IPS-20b (cell line): Measurements from ENCODE around the gene GLUD1.
"Not testable (repeated sequence)": the region's sequence is repeated elsewhere in the genome, so short reads cannot be mapped to it uniquely, and the experiment has no call there.

ENCODE experiments used
- H3K27ac ChIP-seq: one replicate; pipeline ENCODE4 v1.5.1; 2013; ENCODE audit warnings: low read length
- H3K27me3 ChIP-seq: 2 replicates; pipeline ENCODE4 v1.6.1; 2013; ENCODE audit warnings: mild to moderate bottlenecking, low read length, inconsistent platforms; ENCODE audit not compliant: insufficient read depth
- H3K36me3 ChIP-seq: 2 replicates; pipeline ENCODE4 v1.6.1; 2013; ENCODE audit warnings: low read depth, mild to moderate bottlenecking, inconsistent platforms, low read length, moderate library complexity; ENCODE audit not compliant: insufficient read depth
- H3K4me1 ChIP-seq: 2 replicates; pipeline ENCODE4 v1.6.1; 2013; ENCODE audit warnings: mild to moderate bottlenecking, control low read depth, inconsistent platforms, low read length, moderate library complexity; ENCODE audit not compliant: insufficient read depth
- H3K4me3 ChIP-seq: 2 replicates; pipeline ENCODE4 v1.5.1; 2013; ENCODE audit warnings: mild to moderate bottlenecking, low read length, inconsistent platforms
- H3K9ac ChIP-seq: 2 replicates; pipeline ENCODE4 v1.6.1; 2013; ENCODE audit warnings: low read depth, mild to moderate bottlenecking, inconsistent platforms, low read length, moderate library complexity
- H3K9me3 ChIP-seq: 2 replicates; pipeline ENCODE4 v1.6.1; 2013; ENCODE audit warnings: mild to moderate bottlenecking, low read depth, low read length, inconsistent platforms; ENCODE audit not compliant: insufficient read depth

Gene GLUD1

DNA sequence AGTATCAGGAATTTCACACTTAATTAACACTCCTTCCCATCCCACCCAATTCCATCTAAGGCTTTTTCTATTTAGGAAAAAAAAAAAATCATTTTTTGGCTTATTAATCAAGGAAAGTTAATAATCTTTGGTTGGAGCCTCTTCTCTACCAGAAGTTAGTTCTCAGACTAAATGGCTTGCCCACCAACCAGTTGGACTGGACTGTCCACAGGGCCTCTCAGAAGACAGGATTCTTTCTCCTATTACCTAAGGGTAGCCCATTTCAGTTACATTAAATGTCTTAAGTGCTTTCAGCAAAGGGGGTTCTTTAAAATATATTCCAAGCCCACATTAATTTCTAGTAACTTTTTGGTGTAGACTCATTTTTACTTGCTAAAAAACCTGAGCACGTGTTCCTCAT lies 35.2 kb downstream of the GLUD1 start:
- no peak overlapping the region for H3K9ac ChIP-seq
- no peak overlapping the region for H3K4me3 ChIP-seq
- H3K27me3 ChIP-seq = no peaks in the 10 kb centered on the region
- peaks cover 85% of the 10 kb centered on the region for H3K36me3 ChIP-seq
- no peaks in the 10 kb centered on the region for H3K9me3 ChIP-seq
- no peaks in the 10 kb centered on the region for H3K4me1 ChIP-seq
- no peak overlapping the region for H3K27ac ChIP-seq

DNA sequence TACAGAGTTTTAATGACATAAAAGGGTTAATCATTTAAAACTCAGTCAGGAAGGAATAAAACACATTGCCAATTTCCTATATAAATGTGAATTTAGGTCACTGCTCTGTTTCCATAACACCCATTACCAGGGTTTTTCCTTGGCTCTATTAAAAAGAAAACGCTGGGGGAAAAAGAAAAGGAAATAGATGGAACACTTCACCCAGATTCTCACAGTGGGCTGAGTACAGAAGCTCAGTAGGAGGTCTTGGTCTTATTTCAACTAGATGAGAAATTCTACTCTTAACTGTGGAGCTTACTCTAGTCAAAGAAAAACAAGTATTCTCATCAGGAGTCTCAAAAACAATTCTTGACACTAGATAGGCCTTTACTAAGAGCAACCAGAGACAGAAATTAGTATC lies 36.5 kb downstream of the GLUD1 start:
- no peak overlapping the region for H3K4me3 ChIP-seq
- peaks cover 86% of the 10 kb centered on the region for H3K36me3 ChIP-seq
- no peaks in the 10 kb centered on the region for H3K4me1 ChIP-seq
- H3K9me3 ChIP-seq = no peaks in the 10 kb centered on the region
- H3K9ac ChIP-seq = no peak overlapping the region
- no peaks in the 10 kb centered on the region for H3K27me3 ChIP-seq
- no peak overlapping the region for H3K27ac ChIP-seq

DNA sequence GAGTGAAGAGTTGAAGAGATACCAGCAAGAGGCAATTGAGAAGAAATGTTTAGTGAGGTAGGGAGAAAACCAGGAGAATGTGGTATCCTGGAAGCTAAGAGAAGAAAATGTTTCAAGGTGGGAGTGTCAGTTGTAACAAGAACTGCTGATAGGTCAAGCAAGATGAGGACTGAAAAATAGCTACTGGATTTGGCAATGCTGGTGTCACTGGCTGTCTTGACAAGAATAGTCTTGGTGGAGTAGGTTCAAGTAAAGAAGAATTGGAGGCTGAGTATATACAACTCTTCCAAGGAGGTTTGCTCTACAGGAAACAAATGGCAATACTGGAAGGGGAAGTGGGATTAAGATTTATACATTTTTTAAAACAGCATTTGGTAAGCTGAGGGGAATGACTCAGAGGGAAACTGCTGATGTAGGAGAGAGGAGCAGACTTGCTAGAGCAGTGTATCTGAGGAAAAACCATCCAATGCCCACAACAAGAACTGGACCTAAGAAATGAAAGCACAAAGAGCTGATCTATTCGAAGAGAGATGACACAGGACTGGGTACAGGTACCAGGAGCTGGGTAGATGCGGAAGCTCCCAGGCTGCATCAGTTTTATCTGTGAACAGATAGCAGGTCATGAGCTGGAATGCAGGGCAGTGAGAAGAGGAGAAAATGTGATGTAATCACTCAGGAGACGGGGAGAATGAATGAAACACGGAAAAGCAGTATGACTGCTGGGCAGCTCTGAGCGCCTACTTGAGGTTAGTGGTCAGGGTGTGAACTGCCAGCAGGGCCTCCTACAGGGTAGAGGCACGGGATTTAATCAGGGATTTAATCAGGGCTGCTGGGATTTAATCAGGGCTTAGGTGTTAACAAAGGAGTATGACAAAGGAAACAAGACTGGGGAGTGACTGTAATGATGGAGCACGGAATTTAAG lies 40.0 kb downstream of the GLUD1 start:
- Histone ChIP-seq H3K9me3 (no peaks in the 10 kb centered on the region), H3K9ac (no peak overlapping the region), H3K27ac (no peak overlapping the region)

DNA sequence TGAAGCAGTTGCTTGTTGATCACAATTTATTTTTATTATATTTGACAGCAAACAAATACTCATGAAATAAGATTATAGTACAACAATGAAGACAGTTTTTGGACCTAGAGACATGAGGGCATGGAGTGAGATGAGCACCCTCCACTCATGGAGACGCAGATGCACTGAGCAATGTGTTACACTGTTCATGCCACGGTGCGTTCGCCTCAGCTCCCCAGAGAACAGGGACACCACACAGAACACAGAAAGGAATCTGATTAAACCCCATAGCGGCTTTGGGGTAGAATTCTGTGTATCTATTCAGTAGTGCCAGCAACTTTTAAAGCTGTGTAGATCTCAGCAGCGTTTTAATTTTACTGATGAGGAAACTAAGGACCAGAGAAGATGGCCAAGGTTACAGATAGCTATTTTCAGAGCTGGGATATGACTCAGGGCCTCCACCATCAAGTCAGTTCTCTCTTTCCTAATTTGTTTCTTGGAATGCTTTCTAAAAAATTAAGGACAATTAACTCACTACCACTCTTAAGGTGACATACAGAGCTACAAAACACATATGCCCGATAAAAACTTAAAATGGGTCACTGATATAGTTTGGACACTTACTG lies 41.0 kb downstream of the GLUD1 start:
- H3K36me3 ChIP-seq = peaks cover 83% of the 10 kb centered on the region
- H3K9me3 ChIP-seq = no peaks in the 10 kb centered on the region
- no peaks in the 10 kb centered on the region for H3K4me1 ChIP-seq
- H3K9ac ChIP-seq = no peak overlapping the region
- no peak overlapping the region for H3K4me3 ChIP-seq
- H3K27ac ChIP-seq = no peak overlapping the region
- no peaks in the 10 kb centered on the region for H3K27me3 ChIP-seq

More for the DNA sequence above, 40.0 kb downstream of the GLUD1 start:
- no peaks in the 10 kb centered on the region for H3K27me3 ChIP-seq
- H3K4me1 ChIP-seq = no peaks in the 10 kb centered on the region
- no peak overlapping the region for H3K4me3 ChIP-seq
- H3K36me3 ChIP-seq = peaks cover 91% of the 10 kb centered on the region

DNA sequence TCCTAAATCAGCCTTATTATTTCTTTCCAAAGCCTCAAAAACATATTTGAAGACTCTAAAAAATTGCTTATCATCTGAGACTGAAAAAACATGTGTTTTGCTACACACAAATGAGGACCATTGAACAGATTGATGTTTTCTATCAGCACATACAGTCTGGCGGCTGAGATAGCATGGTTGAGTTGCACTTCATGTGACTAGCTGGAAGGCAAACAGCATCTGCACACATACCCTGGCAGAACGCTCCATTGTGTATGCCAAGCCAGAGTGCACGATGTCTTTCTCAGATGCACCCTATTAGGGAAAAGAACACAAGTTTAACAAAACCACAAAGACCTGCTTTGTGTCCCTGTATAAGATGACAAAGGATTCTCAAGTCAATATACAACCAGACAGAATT lies 41.5 kb downstream of the GLUD1 start:
- no peak overlapping the region for H3K4me3 ChIP-seq
- H3K9me3 ChIP-seq = no peaks in the 10 kb centered on the region
- H3K27me3 ChIP-seq = no peaks in the 10 kb centered on the region
- H3K27ac ChIP-seq = no peak overlapping the region
- peaks cover 77% of the 10 kb centered on the region for H3K36me3 ChIP-seq
- H3K9ac ChIP-seq = no peak overlapping the region
- no peaks in the 10 kb centered on the region for H3K4me1 ChIP-seq

DNA sequence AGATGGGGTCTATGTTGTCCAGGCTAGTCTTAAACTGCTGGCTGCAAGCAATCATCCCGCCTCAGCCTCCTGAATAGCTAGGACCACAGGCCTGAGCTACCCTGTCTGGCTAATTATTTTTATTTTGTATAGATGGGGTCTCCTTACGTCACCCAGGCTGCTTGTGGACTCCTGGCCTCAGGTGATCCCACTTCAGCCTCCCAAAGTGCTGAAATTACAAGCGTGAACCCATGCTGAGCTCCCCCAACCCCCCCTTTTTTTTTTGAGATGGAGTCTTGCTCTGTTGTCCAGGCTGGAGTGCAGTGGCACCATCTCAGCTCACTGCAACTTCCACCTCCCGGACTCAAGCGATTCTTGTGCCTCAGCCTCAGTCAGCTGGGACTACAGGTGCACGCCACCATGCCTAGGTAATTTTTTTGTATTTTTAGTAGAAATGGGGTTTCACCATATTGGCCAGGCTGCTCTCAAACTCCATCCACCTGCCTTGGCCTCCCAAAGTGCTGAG lies 49.2 kb downstream of the GLUD1 start:
- Histone ChIP-seq H3K9me3 (no peaks in the 10 kb centered on the region), H3K4me3 (no peak overlapping the region), H3K4me1 (no peaks in the 10 kb centered on the region), H3K27ac (no peak overlapping the region), H3K36me3 (peaks cover 20% of the 10 kb centered on the region), H3K9ac (no peak overlapping the region), H3K27me3 (no peaks in the 10 kb centered on the region)

DNA sequence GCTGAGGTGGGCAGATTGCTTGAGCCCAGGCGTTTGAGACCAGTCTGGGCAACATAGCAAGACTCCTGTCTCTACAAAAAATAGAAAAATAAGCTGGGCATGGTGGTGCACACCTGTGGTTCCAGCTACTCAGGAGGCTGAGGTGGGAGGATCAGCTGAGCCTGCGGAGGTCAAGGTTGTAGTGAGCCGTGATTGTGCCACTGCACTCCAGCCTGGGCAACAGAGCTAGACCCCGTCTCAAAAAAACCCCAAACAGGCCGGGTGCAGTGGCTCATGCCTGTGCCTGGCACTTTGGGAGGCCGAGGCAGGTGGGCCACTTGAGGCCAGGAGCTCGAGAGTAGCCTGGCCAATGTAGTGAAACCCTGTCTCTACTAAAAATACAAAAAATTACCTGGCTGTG lies 51.1 kb downstream of the GLUD1 start:
- not testable (repeated sequence) for H3K9ac ChIP-seq, H3K9me3 ChIP-seq, H3K27ac ChIP-seq, H3K36me3 ChIP-seq, H3K4me3 ChIP-seq, H3K27me3 ChIP-seq, H3K4me1 ChIP-seq

DNA sequence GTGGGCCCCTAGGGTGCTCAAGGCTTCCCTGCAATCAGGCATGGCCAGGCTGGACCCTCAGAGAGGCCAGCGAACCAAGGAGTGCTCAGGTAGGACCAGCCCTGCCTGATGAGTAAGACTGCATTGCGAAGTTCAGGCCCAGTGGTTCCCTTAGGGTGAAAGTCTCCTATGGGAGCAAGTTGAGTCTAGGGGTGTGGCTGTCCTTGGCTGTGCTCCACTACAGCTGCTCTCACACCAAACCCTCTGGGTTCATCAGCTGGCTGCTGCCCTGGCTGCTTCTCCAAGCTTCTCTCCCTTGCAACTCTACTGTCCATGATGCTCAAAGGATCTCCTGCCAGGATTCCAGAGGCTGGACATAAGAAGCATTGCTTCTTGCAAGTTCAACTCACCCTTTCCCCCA lies 55.9 kb downstream of the GLUD1 start:
- Histone ChIP-seq H3K9ac (no peak overlapping the region), H3K36me3 (no peaks in the 10 kb centered on the region), H3K27ac (no peak overlapping the region), H3K9me3 (no peaks in the 10 kb centered on the region), H3K4me1 (no peaks in the 10 kb centered on the region), H3K4me3 (no peak overlapping the region), H3K27me3 (no peaks in the 10 kb centered on the region)

DNA sequence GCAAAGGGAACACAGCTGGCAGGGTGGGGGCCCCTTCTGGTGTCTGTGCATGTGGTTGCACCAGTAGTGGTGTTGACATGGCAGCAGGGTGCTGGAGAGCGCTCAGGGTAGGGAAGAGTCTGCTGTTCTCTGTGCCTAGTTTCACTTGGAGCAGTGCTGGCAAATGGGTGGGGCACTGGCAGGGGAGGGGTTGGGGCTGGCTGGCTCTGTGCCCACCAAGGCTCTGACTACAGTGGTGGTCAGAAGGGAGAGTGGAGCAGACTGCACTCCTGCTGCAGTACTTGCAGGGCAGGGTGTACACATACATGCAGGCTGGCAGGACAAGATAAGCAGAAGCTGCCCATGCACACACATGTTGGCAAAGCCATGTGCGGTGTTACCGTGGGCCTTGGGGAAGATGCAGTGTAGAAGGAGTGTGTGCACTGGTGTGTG lies 56.3 kb downstream of the GLUD1 start:
- no peaks in the 10 kb centered on the region for H3K27me3 ChIP-seq
- no peaks in the 10 kb centered on the region for H3K36me3 ChIP-seq
- no peak overlapping the region for H3K27ac ChIP-seq
- no peaks in the 10 kb centered on the region for H3K4me1 ChIP-seq
- H3K9me3 ChIP-seq = no peaks in the 10 kb centered on the region
- H3K9ac ChIP-seq = no peak overlapping the region
- H3K4me3 ChIP-seq = no peak overlapping the region

DNA sequence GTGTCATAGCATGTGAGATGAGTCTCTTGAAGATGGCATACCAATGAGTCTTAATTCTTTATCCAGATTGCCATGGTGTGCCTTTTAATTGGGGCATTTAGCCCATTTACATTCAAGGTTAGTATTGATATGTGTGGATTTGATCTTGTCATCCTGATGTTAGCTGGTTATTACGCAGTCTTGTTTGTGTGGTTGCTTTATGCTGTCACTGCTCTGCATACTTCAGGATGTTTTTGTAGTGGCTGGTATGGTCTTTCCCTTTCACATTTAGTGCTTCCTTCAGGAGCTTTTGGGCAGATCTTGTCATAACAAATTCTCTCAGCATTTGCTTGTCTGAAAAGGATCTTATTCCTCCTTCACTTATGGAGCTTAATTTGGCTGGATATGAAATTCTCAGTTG lies 58.0 kb downstream of the GLUD1 start:
- Histone ChIP-seq H3K27me3 (no peaks in the 10 kb centered on the region), H3K4me3 (no peak overlapping the region), H3K36me3 (no peaks in the 10 kb centered on the region), H3K27ac (no peak overlapping the region), H3K9me3 (peaks cover 2% of the 10 kb centered on the region; the same call in 1 of the 2 replicates), H3K9ac (no peak overlapping the region), H3K4me1 (no peaks in the 10 kb centered on the region)

DNA sequence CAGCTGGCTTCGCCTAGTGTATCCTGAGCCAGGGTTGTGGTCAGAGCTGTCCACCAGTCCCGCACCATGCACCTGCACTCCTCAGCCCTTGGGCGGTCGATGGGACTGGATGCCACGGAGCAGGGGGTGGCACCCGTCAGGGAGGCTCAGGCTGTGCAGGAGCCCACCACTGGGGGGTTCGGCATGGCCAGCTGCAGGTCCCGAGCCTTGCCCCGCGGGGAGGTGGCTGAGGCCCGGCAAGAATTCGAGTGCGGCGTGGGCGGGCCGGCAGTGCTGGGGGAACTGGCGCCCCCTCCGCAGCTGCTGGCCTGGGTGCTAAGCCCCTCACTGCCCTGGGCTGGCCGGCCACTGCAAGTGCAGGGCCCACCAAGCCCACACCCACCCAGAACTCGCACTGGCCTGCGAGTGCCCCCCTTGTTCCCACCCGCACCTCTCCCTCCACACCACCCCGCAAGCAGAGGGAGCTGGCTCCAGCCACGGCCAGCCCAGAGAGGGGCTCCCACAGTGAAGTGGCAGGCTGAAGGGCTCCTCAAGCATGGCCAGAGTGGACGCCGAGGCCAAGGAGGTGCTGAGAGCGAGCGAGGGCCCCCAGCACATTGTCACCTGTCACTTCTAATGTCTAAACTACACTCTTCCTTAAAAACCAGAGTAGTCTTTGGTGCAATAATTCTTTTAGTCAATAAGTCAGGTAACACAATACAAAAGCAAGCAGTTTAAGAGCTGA lies 63.6 kb downstream of the GLUD1 start:
- H3K36me3 ChIP-seq = no peaks in the 10 kb centered on the region

More for the DNA sequence above, 63.6 kb downstream of the GLUD1 start:
- Histone ChIP-seq H3K4me1 (no peaks in the 10 kb centered on the region), H3K9me3 (peaks cover 7% of the 10 kb centered on the region; the same call in 1 of the 2 replicates), H3K4me3 (no peak overlapping the region), H3K9ac (no peak overlapping the region), H3K27me3 (no peaks in the 10 kb centered on the region), H3K27ac (no peak overlapping the region)
